HT-29 (cell line): Measurements from ENCODE around the gene DAPK2. TPM values are rescaled to one million over a fixed set of nuclear protein-coding genes. Genes with fewer than 3 reads are reported as not detected.
"Not testable (repeated sequence)": the region's sequence is repeated elsewhere in the genome, so short reads cannot be mapped to it uniquely, and the experiment has no call there.

Experiments used
- DNase-seq: peaks from one replicate; pipeline ENCODE4 v3.0.0-alpha.2; 2015; ENCODE audit warnings: low spot score
- total RNA-seq: library from RNA; depleted of rRNA; stranded (reverse); fragments of >200 nt; shearing (Covaris generic); gene quantifications from 2 replicates; pipeline ENCODE4 v1.2.3, GENCODE V29; 2014; rRNA removed

DAPK2 gene
- 0.52 and 4.4 TPM in 2 replicates for total RNA-seq

DNA sequence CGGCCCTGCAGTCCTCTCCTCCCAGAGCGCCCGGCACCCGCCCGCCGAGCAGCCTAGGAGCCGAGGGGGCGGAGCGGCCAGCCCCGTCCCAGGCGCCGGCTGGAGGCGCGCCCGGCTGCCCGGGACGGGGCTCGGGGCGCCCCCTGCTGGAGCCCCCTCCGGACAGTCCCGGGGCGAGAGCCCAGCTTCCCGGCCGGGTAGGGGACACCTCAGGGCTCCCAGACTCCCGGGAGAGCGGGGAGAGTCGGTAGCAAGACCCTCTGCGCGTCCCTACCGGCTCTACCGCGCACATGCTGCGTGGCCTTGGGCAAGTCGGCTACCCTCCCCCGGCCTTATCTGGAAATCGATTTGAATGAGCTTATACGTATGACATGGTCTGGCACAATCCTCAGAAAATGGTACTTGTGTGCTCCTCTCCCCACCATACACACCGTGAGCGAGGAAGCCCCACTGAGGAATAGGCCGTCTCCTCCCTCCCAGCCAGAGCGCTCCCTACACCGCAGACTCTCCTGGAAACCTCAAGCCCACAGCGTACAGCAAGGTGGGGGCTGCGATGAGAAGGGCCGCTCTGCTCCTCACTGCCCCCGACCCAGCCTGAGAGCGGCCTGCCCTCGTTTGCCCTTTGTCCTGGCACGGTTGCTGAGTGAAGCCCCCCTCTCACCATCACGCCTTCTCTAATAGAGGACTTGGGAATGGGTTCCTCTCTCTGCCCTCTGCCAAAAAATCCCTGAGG, at the start of gene DAPK2:
Gene DAPK2, minus strand, starts transcription at position 65 of the 733 bp plus-strand sequence. CDS start 6,224 bp downstream, outside the sequence.
- peak; percentile 85 for DNase-seq

DNA sequence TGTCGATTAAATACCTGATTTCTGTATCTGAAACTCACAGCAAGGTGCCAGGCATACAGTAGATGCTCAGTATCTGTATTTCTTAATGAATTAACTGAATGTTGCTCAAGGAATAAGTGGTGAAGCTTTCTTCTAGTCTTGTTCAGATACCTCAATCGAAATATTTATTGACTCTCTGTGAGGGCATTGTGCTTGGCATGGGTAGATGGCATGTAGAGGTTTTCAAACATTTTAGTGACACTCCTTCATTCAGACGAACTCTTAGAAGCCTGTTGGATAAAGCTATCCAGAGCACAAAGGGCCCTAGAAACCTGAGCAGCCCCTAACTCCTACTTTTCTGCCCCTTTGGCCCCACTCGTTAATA, 49.1 kb upstream of the DAPK2 start:
- no peak for DNase-seq

DNA sequence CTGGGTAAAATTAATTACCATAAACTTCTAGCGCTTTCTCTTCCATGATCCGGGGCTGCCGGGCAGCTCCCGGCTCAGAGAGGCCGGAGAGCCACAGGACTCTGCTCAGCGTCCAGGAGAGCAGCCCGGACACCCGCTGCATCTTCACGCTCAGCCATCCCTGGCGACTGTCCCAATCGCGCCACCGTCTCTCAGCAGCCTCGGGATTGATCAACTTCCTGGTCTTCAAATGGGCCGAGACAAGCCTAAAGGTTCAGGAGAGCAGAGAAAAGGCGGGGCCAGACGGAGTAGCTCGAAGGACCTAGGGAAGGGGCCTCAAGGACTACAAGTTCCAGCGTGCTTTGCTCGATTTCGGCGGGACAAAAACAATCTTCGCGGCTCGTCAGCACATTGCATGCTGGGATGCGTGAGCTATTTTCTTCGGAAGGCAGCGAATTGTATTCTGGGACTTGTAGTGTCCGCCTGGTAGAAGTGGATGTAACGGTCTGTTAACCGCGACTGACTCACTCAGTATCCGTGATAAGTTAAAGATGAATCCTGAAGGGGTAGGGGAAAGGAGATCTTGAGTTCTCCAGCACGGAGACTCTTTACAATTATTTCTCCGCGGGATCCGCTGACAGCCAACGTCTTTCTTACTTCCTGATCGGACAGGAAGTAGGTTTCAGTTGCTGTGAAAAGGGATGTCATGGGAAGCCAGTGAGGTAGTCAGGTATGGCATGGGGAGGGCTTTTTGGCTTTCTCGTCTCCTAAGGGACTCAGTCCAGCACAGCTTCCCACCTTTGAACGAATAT, 47.5 kb upstream of the DAPK2 start, which contains the start of gene CIAO2A:
Gene CIAO2A, minus strand, starts transcription at position 212 of the 791 bp plus-strand sequence. Its CDS starts 70 bp downstream, at position 142.
- DNase-seq: peak; percentile 100

DNA sequence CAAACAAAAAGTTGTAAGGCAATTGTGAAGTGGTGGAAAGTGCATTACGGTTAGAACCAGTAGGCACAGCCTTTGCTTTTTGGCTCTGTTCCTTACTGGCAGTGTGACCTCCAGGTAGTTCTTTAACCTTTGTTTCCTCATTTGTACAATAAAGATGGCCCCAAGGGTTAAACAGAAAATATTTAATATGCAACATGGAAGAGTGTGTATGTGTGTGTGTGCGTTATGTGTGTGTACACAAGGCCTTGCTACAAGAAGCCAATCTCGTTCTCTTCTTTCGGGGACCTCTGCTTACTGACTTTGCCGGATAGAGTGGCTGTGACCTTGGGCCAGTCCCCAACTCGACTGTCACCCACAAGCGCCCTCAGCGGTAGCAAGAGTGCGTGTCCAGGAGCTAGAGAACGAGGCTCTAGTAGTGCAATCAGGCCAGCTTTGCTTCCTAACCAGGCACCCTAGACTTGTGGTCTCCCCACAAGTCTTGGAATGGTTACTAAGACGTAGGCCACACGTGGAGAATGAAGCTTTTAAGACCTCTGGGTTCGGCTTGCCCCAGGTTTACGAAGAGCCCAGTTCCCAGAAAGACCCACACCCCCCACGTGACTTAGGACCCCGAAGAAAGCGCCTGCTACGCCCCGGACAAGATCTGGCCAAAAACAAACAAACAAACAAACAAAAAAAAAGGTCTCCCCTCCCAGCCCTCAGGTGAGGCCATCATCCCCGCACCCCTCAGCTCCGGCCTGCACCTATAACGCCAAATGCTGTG, 46.8 kb upstream of the DAPK2 start:
- peak; percentile 76 for DNase-seq

GRCh38 chr15:64092075-64092820, 46.0 kb upstream of the DAPK2 start:
- no peak for DNase-seq

DNA sequence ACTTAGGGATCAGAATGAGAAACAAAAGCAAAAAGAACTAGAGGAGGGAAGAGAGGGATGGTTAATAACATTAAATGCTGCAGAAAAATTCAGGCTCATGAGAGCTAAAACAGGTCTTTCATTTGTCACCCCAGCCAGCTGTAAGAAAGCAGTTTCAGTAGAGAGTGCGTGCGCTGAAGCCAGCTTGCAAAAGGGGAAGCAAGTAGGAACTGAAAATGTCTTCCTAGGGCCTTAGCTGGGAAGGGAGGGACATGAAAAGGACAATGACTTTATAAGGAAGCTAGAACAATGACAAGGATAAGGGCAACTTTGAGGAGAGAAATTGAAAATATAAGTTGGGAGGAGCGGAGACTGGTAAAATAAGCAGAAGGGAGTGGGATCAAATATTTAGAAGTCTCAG, 44.2 kb upstream of the DAPK2 start:
- no peak for DNase-seq

GRCh38 chr15:64089543-64090280, 43.4 kb upstream of the DAPK2 start:
- no peak for DNase-seq

GRCh38 chr15:64082757-64083156, 36.5 kb upstream of the DAPK2 start:
- no peak for DNase-seq

DNA sequence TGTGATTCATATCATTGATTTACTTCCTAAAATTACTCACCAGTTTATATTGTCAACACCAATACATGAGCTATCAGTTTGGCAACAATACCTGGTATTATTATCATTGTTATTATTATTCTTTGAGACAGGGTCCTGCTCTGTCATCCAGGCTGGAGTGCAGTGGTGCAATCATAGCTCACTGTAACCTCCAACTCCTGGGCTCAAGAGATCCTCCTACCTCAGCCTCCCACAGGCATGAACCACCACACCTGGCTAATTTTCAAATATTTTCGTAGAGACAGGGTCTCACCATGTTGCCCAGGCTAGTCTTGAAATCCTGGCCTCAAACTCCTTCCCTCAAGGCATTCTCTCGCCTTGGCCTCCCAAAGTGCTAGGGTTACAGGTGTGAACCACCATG, 27.2 kb upstream of the DAPK2 start:
- not testable (repeated sequence) for DNase-seq

DNA sequence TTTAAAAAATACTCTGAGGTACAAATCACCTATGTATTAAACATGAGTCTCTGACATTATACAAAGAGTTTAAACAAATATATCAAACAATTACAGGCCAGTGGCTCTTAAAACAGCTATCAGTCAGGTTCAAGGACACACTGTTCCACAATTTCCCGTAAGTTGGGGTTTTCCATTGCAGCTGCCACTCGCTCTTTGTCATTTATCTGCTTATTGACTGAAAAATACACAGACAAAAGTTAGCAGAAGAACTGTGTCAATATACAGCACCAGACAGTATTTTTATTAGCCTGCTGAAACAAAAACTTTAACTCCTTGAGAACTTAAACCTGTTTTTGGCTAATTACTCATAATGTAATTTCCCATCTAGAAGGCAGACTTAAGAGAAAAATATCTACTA, 26.5 kb upstream of the DAPK2 start:
- no peak for DNase-seq

- no peak for DNase-seq
These were observed 25.9 kb upstream of the DAPK2 start for GRCh38 chr15:64071931-64072765.

- DNase-seq: peak; percentile 52
These were observed 24.9 kb upstream of the DAPK2 start for GRCh38 chr15:64070965-64071851.

DNA sequence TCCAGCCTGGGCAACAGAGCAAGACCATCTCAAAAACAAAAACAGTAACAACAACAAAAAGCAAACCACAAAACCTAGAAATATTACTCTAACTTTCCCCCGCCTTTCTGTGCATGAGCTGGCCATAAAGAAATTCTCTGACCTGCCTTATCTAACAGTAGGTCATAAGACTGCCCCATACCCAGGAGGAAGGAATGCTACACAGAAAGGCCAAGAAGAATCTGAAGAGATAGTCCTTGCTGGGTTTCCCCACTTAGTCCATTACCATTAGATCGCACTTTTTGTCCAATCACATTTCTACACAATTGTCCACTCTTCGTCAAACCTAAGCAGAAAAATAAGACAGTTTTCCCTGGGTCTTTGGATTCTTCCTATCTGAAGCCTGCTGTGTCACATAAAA, 23.8 kb upstream of the DAPK2 start:
- no peak for DNase-seq

DNA sequence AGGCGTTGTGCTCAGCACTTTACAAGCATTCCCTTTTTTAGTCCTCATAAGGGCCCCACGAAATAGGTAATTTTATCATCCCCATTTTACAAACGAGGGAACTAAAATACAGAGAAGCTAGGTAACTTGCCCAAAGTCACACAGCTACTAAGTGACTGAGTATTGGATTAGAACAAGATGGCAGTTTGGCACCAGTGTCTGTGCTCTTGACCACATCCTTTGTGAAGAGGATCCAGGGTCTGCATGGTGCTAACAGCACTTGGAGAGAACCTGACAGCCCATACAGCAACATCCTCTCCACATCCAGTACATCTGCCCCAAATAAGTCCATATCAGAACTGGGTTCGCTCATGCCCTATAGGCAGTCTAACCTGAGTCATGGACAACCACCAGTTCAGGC, 21.8 kb upstream of the DAPK2 start:
- DNase-seq: no peak

GRCh38 chr15:64067564-64068030, 21.3 kb upstream of the DAPK2 start:
- peak; percentile 92 for DNase-seq

GRCh38 chr15:64066451-64066850, 20.2 kb upstream of the DAPK2 start:
- DNase-seq: no peak

GRCh38 chr15:64060716-64061115, 14.4 kb upstream of the DAPK2 start:
- no peak for DNase-seq

- DNase-seq: not testable (repeated sequence)
These were observed 12.8 kb upstream of the DAPK2 start for GRCh38 chr15:64059104-64059503.

- no peak for DNase-seq
These were observed 12.0 kb upstream of the DAPK2 start for GRCh38 chr15:64058279-64058678.
